ENCODE data around the gene FAM216B. TPM values are rescaled to one million over a fixed set of nuclear protein-coding genes. Genes with fewer than 3 reads are reported as not detected.
A peak's percentile ranks its signal among the peaks of the same experiment; 100 is the strongest.
"Not testable (repeated sequence)": the region's sequence is repeated elsewhere in the genome, so short reads cannot be mapped to it uniquely, and the experiment has no call there.

Gene FAM216B
- total RNA-seq, 1 donor from 2014 or later, result not detected

DNA sequence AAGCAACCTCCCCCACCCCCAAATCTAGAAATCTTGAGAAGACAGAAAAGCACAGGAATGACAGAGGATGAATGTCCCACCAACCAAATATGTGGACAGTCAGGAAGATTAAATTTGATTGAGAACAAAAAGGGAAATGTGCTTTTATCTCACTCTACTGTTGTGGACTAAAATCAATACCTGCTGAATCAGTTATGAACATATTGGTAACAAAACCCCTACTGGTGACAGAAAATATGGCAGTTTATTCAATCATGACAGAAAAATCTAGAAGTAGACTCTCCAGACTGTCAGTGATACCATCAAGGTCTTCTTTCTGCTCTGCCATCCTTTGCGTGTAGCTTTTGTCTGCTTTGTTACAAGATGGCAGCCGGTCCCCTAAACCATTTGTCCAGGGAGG is 35.2 kb downstream of the FAM216B start:
- Mint-ChIP-seq H3K4me1 (ENCODE audit: low read depth, unreplicated experiment) (peaks cover 18% of the 10 kb centered on the region), H3K4me3 (ENCODE audit: unreplicated experiment) (no peak overlapping the region), H3K9me3 (ENCODE audit: unreplicated experiment) (peaks cover 9% of the 10 kb centered on the region), H3K36me3 (ENCODE audit: low read depth, unreplicated experiment) (no peaks in the 10 kb centered on the region), H3K27ac (ENCODE audit: unreplicated experiment) (no peak overlapping the region), H3K27me3 (ENCODE audit: low read depth, unreplicated experiment) (no peaks in the 10 kb centered on the region)
- Histone ChIP-seq H3K4me3 (ENCODE audit: insufficient read depth, low read depth, low read length) (no peak overlapping the region), H3K36me3 (ENCODE audit: insufficient read depth, low read length) (no peaks in the 10 kb centered on the region), H4K20me1 (ENCODE audit: insufficient read depth, low read length) (no peaks in the 10 kb centered on the region), H3K9ac (ENCODE audit: low read length) (no peak overlapping the region), H2AFZ (ENCODE audit: low read depth, low read length) (no peak overlapping the region), H3K79me2 (ENCODE audit: insufficient read depth, low read length) (no peaks in the 10 kb centered on the region), H3K27ac (ENCODE audit: low read depth, low read length) (no peak overlapping the region), H3K4me1 (ENCODE audit: insufficient read depth, low read length) (peaks cover 16% of the 10 kb centered on the region), H3K27me3 (ENCODE audit: insufficient read depth, low read length) (peaks cover 3% of the 10 kb centered on the region), H3K4me2 (ENCODE audit: low read length) (no peak overlapping the region), H3K9me3 (ENCODE audit: insufficient read depth, low read depth, low read length) (peaks cover 6% of the 10 kb centered on the region)
- FAIRE-seq (no peak), DNase-seq (ENCODE audit: low read depth) (no peak)
- TF ChIP-seq EZH2 (IDR thresholded peaks at IDR 0.05; ENCODE audit: insufficient read depth, low read length), result no peak
- TF ChIP-seq, protein P1, sequence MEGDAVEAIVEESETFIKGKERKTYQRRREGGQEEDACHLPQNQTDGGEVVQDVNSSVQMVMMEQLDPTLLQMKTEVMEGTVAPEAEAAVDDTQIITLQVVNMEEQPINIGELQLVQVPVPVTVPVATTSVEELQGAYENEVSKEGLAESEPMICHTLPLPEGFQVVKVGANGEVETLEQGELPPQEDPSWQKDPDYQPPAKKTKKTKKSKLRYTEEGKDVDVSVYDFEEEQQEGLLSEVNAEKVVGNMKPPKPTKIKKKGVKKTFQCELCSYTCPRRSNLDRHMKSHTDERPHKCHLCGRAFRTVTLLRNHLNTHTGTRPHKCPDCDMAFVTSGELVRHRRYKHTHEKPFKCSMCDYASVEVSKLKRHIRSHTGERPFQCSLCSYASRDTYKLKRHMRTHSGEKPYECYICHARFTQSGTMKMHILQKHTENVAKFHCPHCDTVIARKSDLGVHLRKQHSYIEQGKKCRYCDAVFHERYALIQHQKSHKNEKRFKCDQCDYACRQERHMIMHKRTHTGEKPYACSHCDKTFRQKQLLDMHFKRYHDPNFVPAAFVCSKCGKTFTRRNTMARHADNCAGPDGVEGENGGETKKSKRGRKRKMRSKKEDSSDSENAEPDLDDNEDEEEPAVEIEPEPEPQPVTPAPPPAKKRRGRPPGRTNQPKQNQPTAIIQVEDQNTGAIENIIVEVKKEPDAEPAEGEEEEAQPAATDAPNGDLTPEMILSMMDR (IDR thresholded peaks at IDR 0.05; ENCODE audit: insufficient read depth, low read depth, low read length), result peak; percentile 24

DNA sequence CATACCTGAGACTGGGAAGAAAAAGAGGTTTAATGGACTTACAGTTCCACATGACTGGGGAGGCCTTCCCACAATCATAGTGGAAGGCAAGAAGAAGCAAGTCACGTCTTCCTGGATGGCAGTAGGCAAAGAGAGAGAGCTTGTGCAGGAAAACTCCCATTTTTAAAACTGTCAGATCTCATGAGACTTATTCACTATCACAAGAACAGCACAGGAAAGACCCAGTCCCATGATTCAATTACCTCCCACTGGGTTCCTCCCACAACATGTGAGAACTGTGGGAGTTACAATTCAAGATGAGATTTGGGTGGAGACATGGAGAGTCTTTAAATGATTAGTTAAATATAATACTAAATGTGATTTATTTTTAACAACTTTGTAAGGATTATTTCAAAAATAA is 38.3 kb downstream of the FAM216B start:
- FAIRE-seq; H3K4me2 ChIP-seq (ENCODE audit: low read length); H3K27ac Mint-ChIP-seq (ENCODE audit: unreplicated experiment): not testable (repeated sequence)

DNA sequence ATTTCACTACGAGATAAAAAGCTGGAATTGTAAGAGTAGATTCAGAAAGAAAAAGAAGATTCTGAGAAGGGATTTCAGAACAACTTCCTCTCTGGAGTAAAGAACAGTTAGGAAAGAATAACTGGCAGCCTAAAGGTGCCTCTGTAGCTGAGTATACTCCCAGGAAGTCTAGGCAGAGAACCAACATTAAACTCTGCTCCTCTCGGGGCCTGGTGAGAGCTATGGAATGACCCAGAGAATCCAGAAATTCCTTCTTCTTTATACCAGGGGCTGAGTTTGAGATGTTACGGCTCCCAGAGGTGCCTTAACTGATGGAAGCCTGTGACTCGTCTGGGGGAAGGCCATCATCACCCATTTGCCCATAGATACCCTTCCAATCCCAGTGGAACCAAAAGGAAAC is 39.1 kb downstream of the FAM216B start:
- peaks cover 9% of the 10 kb centered on the region for H3K9me3 Mint-ChIP-seq (ENCODE audit: unreplicated experiment)
- peaks cover 6% of the 10 kb centered on the region for H3K9me3 ChIP-seq (ENCODE audit: insufficient read depth, low read depth, low read length)
- H3K4me2 ChIP-seq (ENCODE audit: low read length), result no peak overlapping the region
- peaks cover 5% of the 10 kb centered on the region for H3K4me1 ChIP-seq (ENCODE audit: insufficient read depth, low read length)
- no peaks in the 10 kb centered on the region for H3K27me3 Mint-ChIP-seq (ENCODE audit: low read depth, unreplicated experiment)
- H3K9ac ChIP-seq (ENCODE audit: low read length), result no peak overlapping the region
- peaks cover 12% of the 10 kb centered on the region for H3K27me3 ChIP-seq (ENCODE audit: insufficient read depth, low read length)
- DNase-seq (ENCODE audit: low read depth) (no peak), FAIRE-seq (peak; percentile 32)
- peaks cover 7% of the 10 kb centered on the region for H3K4me1 Mint-ChIP-seq (ENCODE audit: low read depth, unreplicated experiment)
- H2AFZ ChIP-seq (ENCODE audit: low read depth, low read length), result no peak overlapping the region
- H3K27ac Mint-ChIP-seq (ENCODE audit: unreplicated experiment), result no peak overlapping the region
- no peaks in the 10 kb centered on the region for H4K20me1 ChIP-seq (ENCODE audit: insufficient read depth, low read length)
- TF ChIP-seq EZH2 (IDR thresholded peaks at IDR 0.05; ENCODE audit: insufficient read depth, low read length), result no peak
- TF ChIP-seq, protein P1 (IDR thresholded peaks at IDR 0.05; ENCODE audit: insufficient read depth, low read depth, low read length), result no peak
- no peaks in the 10 kb centered on the region for H3K36me3 Mint-ChIP-seq (ENCODE audit: low read depth, unreplicated experiment)
- no peaks in the 10 kb centered on the region for H3K79me2 ChIP-seq (ENCODE audit: insufficient read depth, low read length)
- no peak overlapping the region for H3K4me3 Mint-ChIP-seq (ENCODE audit: unreplicated experiment)
- no peak overlapping the region for H3K27ac ChIP-seq (ENCODE audit: low read depth, low read length)
- H3K4me3 ChIP-seq (ENCODE audit: insufficient read depth, low read depth, low read length), result no peak overlapping the region
- no peaks in the 10 kb centered on the region for H3K36me3 ChIP-seq (ENCODE audit: insufficient read depth, low read length)

More for the DNA sequence above, 38.3 kb downstream of the FAM216B start:
- H3K27ac ChIP-seq (ENCODE audit: low read depth, low read length); H3K9ac ChIP-seq (ENCODE audit: low read length); H2AFZ ChIP-seq (ENCODE audit: low read depth, low read length); DNase-seq (ENCODE audit: low read depth); H3K27me3 Mint-ChIP-seq (ENCODE audit: low read depth, unreplicated experiment); H3K36me3 ChIP-seq (ENCODE audit: insufficient read depth, low read length); H3K4me3 Mint-ChIP-seq (ENCODE audit: unreplicated experiment); H3K27me3 ChIP-seq (ENCODE audit: insufficient read depth, low read length); H4K20me1 ChIP-seq (ENCODE audit: insufficient read depth, low read length); H3K4me3 ChIP-seq (ENCODE audit: insufficient read depth, low read depth, low read length); H3K79me2 ChIP-seq (ENCODE audit: insufficient read depth, low read length); H3K9me3 ChIP-seq (ENCODE audit: insufficient read depth, low read depth, low read length); H3K36me3 Mint-ChIP-seq (ENCODE audit: low read depth, unreplicated experiment); H3K9me3 Mint-ChIP-seq (ENCODE audit: unreplicated experiment): not testable (repeated sequence)
- peaks cover 11% of the 10 kb centered on the region for H3K4me1 ChIP-seq (ENCODE audit: insufficient read depth, low read length)
- peaks cover 12% of the 10 kb centered on the region for H3K4me1 Mint-ChIP-seq (ENCODE audit: low read depth, unreplicated experiment)

All from astrocyte (in vitro differentiated cells and primary cell).